Activated T-cell treated with anti-CD3 and anti-CD28 coated beads, Interleukin-2, amount 50 U/mL, for 4 hours (primary cell): ENCODE data around the gene DEK. TPM values are rescaled to one million over a fixed set of nuclear protein-coding genes. Genes with fewer than 3 reads are reported as not detected.
A peak's percentile ranks its signal among the peaks of the same experiment; 100 is the strongest.
"Not testable (repeated sequence)": the region's sequence is repeated elsewhere in the genome, so short reads cannot be mapped to it uniquely, and the experiment has no call there.

ENCODE experiments used
- ATAC-seq, 2 donors: fragments of 200-7000 bp; cut with Tn5 transposase; one replicate each; pipeline ENCODE4 v1.10.0; 2021
- DNase-seq: peaks from one replicate; pipeline ENCODE4 v3.0.0-alpha.2; 2020
- H3K27me3 Mint-ChIP-seq: one replicate; pipeline ENCODE4 v1.8.0; 2021; ENCODE audit warnings: low read depth, mixed read lengths
- H3K36me3 Mint-ChIP-seq: one replicate; pipeline ENCODE4 v1.8.0; 2022; ENCODE audit warnings: mixed read lengths; ENCODE audit not compliant: insufficient read depth
- H3K4me1 Mint-ChIP-seq: one replicate; pipeline ENCODE4 v1.8.0; 2021; ENCODE audit warnings: low read depth, mixed read lengths
- H3K4me3 Mint-ChIP-seq: one replicate; pipeline ENCODE4 v1.8.0; 2021; ENCODE audit warnings: mild to moderate bottlenecking, moderate library complexity, mixed read lengths
- H3K9me3 Mint-ChIP-seq: one replicate; pipeline ENCODE4 v1.8.0; 2021; ENCODE audit warnings: mixed read lengths
- total RNA-seq, 3 donors: library from RNA; stranded (reverse); gene quantifications; one replicate each; pipeline ENCODE4 v1.2.1, GENCODE V29; 2021

The DEK gene, protein sequence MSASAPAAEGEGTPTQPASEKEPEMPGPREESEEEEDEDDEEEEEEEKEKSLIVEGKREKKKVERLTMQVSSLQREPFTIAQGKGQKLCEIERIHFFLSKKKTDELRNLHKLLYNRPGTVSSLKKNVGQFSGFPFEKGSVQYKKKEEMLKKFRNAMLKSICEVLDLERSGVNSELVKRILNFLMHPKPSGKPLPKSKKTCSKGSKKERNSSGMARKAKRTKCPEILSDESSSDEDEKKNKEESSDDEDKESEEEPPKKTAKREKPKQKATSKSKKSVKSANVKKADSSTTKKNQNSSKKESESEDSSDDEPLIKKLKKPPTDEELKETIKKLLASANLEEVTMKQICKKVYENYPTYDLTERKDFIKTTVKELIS
- total RNA-seq: 100 to 1,000 TPM; 124 to 154 (median 130) TPM

DNA sequence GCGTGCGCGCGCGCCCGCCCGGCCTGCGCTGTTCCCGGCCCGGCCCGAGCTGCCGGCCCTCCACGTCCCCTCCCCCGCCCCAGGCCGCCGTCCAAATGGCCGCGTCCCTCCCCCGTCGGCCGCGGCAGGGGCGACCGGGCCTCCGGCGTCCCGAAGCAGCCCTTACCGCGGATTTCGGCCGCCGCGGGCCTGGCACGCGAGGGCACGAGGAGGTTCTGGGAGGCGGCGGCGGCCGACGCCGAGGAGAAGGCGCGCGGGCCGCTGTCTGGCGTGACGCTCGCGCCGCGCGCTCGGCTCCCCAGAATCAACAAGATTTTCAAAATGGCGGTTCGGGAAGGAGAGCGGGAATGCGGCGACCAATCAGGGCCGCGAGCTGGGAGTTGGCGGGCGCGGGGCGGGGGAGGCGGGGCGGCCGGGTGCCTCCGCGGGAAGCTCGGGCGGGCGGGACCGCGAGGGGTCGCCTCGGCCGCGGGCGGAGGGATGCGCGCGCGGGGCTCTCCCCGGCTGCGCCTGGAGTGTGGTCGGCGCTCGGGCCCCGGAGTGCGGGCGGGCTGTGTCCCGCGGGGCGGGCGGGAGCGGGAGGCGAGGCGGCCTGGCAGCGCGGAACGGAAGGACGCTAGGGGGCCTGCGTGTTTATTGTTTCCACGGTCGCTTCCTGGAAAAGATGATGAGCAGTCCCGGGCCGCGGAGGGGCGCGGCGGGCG lies at the start of gene DEK:
Gene DEK (minus strand): TSS at position 312 of the 704 bp plus-strand sequence. CDS start 543 bp downstream, outside the sequence.
- Mint-ChIP-seq H3K9me3 (no peaks in the 10 kb centered on the region), H3K27me3 (no peaks in the 10 kb centered on the region), H3K4me3 (peak within 1 kb of the TSS; percentile 98), H3K4me1 (peaks cover 55% of the 10 kb centered on the region), H3K36me3 (peaks cover 24% of the 10 kb centered on the region)
- ATAC-seq (peak; percentile 65 to 71), DNase-seq (peak; percentile 85)

DNA sequence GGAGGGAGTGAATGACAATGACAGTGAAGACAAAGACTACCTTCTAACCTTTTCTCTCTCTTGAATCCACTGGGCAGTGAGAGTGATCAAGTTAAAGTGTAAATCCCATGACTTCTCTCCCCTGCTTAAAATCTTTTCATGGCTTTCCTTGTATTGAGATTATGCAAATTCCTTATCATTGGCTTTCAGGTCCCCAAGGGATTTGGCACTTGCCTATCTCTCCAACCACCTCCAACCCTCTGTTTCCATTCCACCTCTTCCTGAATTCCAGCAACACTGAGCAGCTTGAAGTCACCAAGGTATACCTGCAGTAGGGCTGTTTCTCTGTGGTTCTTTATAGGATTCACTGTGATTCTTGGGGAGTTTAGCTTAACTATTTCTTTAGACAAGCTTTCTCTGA lies 48.0 kb upstream of the DEK start:
- Mint-ChIP-seq H3K27me3 (peaks cover 13% of the 10 kb centered on the region), H3K4me1 (no peaks in the 10 kb centered on the region), H3K4me3 (no peak overlapping the region), H3K36me3 (no peaks in the 10 kb centered on the region), H3K9me3 (peaks cover 6% of the 10 kb centered on the region)
- ATAC-seq (no peak), DNase-seq (no peak)

DNA sequence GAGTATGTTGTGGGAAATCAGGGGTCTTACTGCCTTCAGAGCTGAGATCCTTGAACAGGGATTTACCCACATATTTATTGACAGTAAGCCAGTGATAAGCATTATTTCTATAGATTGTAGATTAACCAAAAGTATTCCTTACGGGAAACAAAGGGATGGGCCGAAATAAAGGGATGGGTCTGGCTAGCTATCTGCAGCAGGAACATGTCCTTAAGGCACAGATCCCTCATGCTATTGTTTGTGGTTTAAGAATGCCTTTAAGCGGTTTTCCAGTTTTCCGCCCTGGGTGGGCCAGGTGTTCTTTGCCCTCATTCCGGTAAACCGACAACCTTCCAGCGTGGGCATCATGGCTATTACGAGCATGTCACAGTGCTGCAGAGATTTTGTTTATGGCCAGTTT lies 45.7 kb upstream of the DEK start:
- DNase-seq, H3K4me1 Mint-ChIP-seq, H3K9me3 Mint-ChIP-seq, H3K36me3 Mint-ChIP-seq, ATAC-seq, H3K4me3 Mint-ChIP-seq: not testable (repeated sequence)
- H3K27me3 Mint-ChIP-seq: peaks cover 13% of the 10 kb centered on the region

DNA sequence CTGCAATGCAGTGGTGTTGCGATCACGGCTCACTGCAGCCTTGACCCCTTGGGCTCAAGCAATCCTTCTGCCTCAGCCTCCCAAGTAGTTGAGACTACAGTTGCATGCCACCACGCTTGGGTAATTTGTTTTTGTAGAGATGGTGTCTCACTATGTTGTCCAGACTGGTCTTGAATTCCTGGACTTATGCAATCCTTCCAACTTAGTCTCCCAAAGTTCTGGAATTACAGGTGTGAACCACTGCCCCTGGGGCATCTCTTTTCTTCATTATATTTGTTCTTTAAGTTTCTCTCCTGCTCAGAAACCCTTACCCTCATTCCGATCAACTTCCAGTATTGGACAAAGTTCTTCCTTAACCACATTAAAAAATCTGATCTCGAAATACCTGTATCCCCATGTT lies 44.7 kb upstream of the DEK start:
- H3K9me3 Mint-ChIP-seq: peaks cover 6% of the 10 kb centered on the region
- H3K4me3 Mint-ChIP-seq: no peak overlapping the region
- ATAC-seq (no peak), DNase-seq (no peak)
- no peaks in the 10 kb centered on the region for H3K4me1 Mint-ChIP-seq
- H3K36me3 Mint-ChIP-seq: no peaks in the 10 kb centered on the region
- peaks cover 13% of the 10 kb centered on the region for H3K27me3 Mint-ChIP-seq

DNA sequence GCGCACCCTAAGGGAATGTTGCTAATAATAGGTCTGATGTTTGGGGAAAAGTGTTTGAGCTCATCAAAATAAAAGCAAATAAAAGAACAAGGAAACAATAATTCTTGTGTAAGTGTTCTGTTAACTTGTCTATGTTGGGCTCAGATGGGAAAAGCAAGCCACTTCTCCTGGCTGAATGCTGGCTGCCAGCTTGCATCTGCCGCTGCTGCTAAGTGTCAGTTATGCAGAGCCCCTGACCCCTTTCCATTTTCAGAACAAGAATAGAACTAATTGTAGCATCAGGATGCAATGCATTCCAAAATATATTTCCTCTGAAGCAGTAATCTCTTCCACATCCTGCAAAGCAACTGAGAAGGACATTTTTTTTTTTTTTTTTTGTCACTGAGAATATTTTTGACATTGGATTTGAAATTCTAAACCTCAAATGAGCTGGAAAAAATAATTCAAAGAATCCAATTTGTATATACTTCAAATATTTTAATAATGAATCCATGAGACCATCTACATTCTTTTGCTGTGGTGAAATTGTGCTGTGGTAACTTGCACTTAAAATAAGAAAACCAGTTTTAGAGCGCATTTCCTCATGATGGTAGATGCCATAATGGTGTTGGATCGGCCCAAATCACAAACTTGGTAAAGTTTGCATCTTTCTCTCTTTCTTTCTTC lies 43.9 kb upstream of the DEK start:
- Mint-ChIP-seq H3K27me3 (peaks cover 13% of the 10 kb centered on the region), H3K4me3 (no peak overlapping the region), H3K9me3 (peaks cover 6% of the 10 kb centered on the region), H3K4me1 (no peaks in the 10 kb centered on the region), H3K36me3 (no peaks in the 10 kb centered on the region)
- DNase-seq (no peak), ATAC-seq (no peak)

DNA sequence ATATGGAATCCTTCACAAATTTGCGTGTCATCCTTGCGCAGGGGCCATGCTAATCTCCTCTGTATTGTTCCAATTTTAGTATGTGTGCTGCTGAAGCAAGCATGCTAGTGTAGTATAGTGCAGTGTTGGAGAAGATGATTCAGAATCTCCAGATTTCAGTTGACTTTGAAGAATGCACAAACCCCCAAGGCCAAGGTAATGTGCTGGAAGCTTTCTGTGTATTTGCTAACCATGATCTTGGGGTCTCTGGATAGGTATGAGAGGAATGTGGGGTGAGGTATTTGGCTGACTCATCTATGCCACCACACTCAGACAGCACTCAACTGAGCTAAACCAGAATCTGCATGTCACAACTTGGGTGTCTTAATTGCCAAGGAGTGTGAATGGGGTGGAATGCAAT lies 42.6 kb upstream of the DEK start:
- no peaks in the 10 kb centered on the region for H3K4me1 Mint-ChIP-seq
- peaks cover 6% of the 10 kb centered on the region for H3K9me3 Mint-ChIP-seq
- no peak for DNase-seq
- no peak overlapping the region for H3K4me3 Mint-ChIP-seq
- ATAC-seq: no peak
- peaks cover 7% of the 10 kb centered on the region for H3K27me3 Mint-ChIP-seq
- H3K36me3 Mint-ChIP-seq: no peaks in the 10 kb centered on the region

DNA sequence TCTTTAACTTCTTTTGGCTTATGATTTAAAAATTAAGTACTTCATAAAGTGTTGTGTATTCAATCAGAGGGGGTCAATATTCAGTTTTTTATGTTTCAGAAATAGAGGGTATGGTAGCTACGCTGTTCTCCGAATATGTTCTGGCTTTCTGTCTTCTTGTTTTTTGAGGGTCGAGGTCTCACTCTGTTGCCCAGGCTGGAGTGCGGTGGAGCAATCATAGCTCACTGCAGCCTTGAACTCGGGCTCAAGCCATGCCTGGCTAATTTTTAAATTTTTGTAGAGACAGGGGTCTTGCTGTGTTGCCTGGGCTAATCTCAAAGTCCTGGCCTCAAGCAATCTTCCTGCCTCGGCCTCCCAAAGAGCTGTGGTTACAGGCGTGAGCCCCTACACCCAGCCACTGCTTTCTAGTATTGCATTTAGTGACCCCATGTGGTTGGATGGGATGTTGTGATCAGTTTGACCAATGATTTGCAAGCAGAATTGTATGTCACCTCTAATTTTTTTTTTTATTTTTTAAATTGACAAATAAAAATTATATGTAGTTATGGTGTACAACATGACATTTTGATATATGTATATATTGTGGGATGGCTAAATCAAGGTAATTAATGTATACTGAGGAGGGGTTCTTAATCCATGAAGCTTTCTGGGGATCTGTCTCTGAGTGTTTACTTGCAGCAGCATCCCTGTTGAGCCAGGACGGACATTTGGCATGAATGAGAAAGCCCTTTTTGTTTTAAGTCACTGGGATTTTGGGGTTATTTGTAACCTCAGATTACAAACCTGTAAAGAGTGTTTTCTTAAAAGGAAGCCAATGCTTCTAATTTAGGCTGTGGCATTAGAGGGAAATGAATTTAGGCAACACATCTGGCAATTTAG lies 38.5 kb upstream of the DEK start:
- no peak for DNase-seq
- no peaks in the 10 kb centered on the region for H3K27me3 Mint-ChIP-seq
- no peaks in the 10 kb centered on the region for H3K4me1 Mint-ChIP-seq
- H3K4me3 Mint-ChIP-seq: no peak overlapping the region
- H3K36me3 Mint-ChIP-seq: no peaks in the 10 kb centered on the region
- no peaks in the 10 kb centered on the region for H3K9me3 Mint-ChIP-seq
- ATAC-seq: no peak

DNA sequence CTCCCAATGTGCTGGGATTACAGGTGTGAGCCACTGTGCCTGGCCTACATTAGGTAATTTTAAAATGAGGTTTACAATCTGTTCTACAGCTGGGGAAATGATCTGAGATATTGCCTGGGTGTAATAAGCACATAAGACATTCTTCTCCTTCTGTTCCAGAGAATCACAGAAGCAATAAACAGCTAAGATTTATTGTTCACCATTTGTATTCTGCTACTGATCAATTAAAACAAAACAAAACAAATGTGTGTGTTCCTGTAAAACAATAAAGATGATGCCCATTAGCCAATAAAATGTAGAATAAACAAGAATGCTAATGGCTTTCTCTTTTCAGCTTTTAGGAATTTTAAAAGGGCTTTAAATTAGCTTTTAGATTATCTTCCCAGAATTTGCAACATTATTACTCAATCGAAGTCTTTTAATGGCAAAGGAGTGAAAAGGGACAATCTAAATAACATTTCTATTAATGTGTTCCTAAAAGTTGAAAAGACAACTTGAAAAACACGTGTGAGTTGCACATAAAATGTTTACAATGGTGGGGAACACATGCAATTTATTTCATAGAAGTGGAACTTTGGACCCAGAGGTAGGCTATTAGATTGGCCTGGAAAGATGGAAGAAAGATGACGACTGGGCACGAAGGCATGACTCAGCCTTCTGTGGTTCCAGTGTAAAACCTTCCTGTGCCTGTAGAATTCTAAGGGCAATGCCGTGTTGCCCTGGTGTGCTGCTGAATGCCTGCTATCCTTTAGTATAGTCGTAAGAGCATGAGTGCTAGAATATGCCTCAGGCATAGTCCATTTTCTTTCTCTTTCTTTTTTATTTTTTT lies 29.0 kb upstream of the DEK start:
- ATAC-seq: no peak
- peaks cover 10% of the 10 kb centered on the region for H3K27me3 Mint-ChIP-seq
- no peaks in the 10 kb centered on the region for H3K36me3 Mint-ChIP-seq
- no peak for DNase-seq
- H3K4me3 Mint-ChIP-seq: no peak overlapping the region
- no peaks in the 10 kb centered on the region for H3K4me1 Mint-ChIP-seq
- H3K9me3 Mint-ChIP-seq: no peaks in the 10 kb centered on the region

DNA sequence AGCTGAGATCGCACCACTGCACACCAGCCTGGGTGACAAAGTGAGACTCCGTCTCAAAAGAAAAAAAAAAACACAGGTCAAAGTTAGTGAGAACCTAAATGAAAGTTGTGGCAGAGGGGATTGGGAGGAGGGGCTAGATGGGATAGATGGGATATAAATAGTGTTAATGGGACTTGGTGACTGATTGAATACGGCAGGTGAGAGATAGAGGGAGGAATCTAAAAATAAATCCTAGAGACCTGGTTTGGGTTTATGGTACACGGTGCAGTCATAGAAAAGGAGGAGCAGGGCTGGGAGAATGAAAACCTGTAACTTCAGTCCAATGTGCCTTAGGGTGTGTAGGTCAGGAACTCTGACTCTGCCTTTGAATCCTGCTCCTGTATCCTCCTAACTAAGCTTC lies 25.0 kb upstream of the DEK start:
- no peak for DNase-seq
- Mint-ChIP-seq H3K4me1 (no peaks in the 10 kb centered on the region), H3K9me3 (no peaks in the 10 kb centered on the region), H3K4me3 (no peak overlapping the region), H3K36me3 (no peaks in the 10 kb centered on the region), H3K27me3 (peaks cover 19% of the 10 kb centered on the region)
- ATAC-seq: no peak

DNA sequence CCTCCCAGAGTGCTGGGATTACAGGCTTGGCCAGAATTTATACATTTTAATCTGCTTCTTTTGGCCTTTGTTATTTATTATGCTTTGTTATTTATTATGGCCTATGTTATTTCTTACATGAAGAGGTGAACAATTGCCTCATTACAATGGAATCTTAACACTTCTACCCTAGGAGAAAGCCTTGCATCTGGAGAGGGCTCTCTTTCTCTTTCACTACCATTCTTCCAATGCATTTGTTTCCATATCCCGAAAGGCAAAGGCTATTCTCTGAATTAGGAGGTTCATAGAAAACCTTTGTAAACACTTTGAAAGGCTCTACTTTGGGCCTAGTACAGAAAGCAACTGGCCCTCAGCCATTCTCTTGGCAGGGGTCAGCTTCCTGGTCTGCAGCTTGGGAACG lies 19.9 kb upstream of the DEK start:
- H3K4me3 Mint-ChIP-seq: no peak overlapping the region
- no peak for ATAC-seq
- no peaks in the 10 kb centered on the region for H3K4me1 Mint-ChIP-seq
- H3K9me3 Mint-ChIP-seq: no peaks in the 10 kb centered on the region
- no peaks in the 10 kb centered on the region for H3K36me3 Mint-ChIP-seq
- peaks cover 32% of the 10 kb centered on the region for H3K27me3 Mint-ChIP-seq
- DNase-seq: no peak

DNA sequence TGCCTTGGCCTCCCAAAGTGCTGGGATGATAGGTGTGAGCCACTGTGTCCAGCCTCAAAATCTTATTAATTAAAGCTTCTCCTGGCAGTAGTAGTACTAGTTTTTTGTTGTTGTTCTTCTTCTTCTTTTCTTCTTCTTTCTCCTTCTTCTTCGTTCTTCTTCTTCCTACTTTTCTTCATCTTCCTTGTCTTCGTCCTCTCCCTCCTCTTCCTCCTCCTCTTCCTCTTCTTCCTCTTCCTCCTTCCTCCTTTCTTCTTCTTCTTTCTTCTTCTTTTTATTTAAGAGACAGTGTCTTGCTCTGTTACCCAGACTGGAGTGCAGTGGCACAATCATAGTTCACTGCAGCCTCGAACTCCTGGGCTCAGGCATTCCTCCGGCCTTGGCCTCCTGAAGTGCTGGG lies 17.2 kb upstream of the DEK start:
- ATAC-seq (no peak), DNase-seq (no peak)
- Mint-ChIP-seq H3K36me3 (no peaks in the 10 kb centered on the region), H3K27me3 (peaks cover 42% of the 10 kb centered on the region), H3K4me1 (peaks cover 6% of the 10 kb centered on the region), H3K9me3 (no peaks in the 10 kb centered on the region), H3K4me3 (no peak overlapping the region)

DNA sequence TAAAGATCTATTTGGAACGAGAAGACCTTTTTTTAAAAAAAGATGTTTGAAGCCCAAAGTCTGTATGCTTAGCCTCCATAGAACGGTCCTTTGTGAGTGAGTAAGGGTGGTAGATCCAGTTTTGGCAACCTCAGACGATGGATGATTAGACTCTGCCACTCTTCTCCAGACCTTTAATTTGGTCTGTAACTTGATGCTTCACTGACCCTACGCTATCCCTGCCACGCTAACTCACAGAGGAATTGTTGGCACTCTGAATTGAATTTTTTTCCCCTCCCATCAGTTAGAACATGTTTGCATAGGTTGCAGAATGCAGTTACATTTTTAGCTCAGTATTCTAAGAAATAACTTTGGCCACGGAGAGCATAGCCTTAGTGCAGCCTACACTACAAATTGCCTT lies 15.8 kb upstream of the DEK start:
- Mint-ChIP-seq H3K4me1 (peaks cover 6% of the 10 kb centered on the region), H3K9me3 (no peaks in the 10 kb centered on the region), H3K36me3 (no peaks in the 10 kb centered on the region), H3K4me3 (no peak overlapping the region), H3K27me3 (peaks cover 52% of the 10 kb centered on the region)
- ATAC-seq (no peak), DNase-seq (no peak)

DNA sequence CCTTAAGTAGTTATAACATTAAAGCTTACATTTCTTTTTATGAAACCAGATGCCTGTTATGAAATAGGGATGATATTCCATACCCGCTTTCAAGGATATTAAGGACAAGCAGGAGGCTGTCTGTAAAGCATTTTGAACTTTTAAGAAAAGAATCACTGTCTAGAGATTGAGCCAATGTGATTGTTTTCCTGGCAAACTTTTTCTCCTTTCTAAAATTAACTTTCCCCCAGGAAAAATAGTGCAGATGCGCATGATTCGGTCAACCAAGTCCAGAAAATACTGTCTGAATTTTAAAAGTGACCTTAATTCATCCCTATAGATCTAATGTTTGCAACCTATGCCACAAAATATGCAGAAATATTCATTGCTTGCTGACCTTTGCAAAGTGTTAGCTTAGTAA lies 15.1 kb upstream of the DEK start:
- H3K36me3 Mint-ChIP-seq: no peaks in the 10 kb centered on the region
- H3K27me3 Mint-ChIP-seq: peaks cover 51% of the 10 kb centered on the region
- no peaks in the 10 kb centered on the region for H3K9me3 Mint-ChIP-seq
- ATAC-seq (no peak), DNase-seq (no peak)
- peaks cover 6% of the 10 kb centered on the region for H3K4me1 Mint-ChIP-seq
- no peak overlapping the region for H3K4me3 Mint-ChIP-seq
